ENCODE data around the gene COBL.

DNA sequence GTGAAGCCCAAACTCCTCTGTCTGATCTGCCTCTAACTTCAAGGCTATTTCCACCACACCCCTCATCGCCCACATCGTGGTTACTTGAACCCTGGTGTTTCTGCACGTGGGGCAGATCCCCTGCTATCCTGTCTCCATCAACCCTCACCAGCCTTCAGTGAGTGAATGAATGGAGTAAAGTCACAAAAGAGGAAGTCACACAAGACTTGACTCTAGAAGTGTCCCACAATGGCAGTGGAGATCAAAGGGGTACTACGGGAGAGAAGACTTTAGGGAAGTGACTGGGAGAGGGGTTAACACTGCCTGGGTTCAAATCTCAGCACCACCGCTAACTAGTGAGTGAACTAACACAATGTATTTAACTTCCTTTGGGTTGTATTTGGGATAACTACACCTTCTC, 85.9 kb downstream of the COBL start:
- TF ChIP-seq, protein P1, sequence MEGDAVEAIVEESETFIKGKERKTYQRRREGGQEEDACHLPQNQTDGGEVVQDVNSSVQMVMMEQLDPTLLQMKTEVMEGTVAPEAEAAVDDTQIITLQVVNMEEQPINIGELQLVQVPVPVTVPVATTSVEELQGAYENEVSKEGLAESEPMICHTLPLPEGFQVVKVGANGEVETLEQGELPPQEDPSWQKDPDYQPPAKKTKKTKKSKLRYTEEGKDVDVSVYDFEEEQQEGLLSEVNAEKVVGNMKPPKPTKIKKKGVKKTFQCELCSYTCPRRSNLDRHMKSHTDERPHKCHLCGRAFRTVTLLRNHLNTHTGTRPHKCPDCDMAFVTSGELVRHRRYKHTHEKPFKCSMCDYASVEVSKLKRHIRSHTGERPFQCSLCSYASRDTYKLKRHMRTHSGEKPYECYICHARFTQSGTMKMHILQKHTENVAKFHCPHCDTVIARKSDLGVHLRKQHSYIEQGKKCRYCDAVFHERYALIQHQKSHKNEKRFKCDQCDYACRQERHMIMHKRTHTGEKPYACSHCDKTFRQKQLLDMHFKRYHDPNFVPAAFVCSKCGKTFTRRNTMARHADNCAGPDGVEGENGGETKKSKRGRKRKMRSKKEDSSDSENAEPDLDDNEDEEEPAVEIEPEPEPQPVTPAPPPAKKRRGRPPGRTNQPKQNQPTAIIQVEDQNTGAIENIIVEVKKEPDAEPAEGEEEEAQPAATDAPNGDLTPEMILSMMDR (IDR thresholded peaks at IDR 0.05): no peak
- TF ChIP-seq REST (IDR thresholded peaks at IDR 0.05; ENCODE audit: insufficient read depth in 1 of 2, low read depth in 2 of 2, low read length in 1 of 2): no peak
- TF ChIP-seq POLR2AphosphoS5 (IDR thresholded peaks at IDR 0.05; ENCODE audit: low read depth, low read length): no peak
- TF ChIP-seq SIN3A (IDR thresholded peaks at IDR 0.05; ENCODE audit: borderline replicate concordance, insufficient read depth, low read depth, low read length): no peak
- no peak for TF ChIP-seq TCF7L2 (IDR thresholded peaks at IDR 0.05; ENCODE audit: low read depth, low read length)
